Heart right ventricle (tissue), 16 donors: Measurements from ENCODE around the gene PCAT6. TPM values are rescaled to one million over a fixed set of nuclear protein-coding genes. Genes with fewer than 3 reads are reported as not detected.

Experiments
- ATAC-seq, 8 donors: fragments of 200-7000 bp; cut with Tn5 transposase; one replicate each; pipeline ENCODE4 v1.9.1; 2020; ENCODE audit warnings: mild to moderate bottlenecking in 8 of 8, moderate library complexity in 8 of 8, moderate number of reproducible peaks in 1 of 8
- DNase-seq, 2 donors: peaks; one replicate each; pipeline ENCODE4 v3.0.0-alpha.2; 2020
- H3K27ac ChIP-seq, 10 donors: fragments of 200-600 bp; sonication (generic) in 2 of 10; one replicate each; pipeline versions ENCODE4 v1.5.0 to v1.8.0; 2020 to 2022; ENCODE audit warnings: mild to moderate bottlenecking in 3 of 10
- H3K27me3 ChIP-seq, 7 donors: fragments of 200-600 bp; one replicate each; pipeline ENCODE4 v1.8.0; 2021 to 2022; ENCODE audit warnings: mild to moderate bottlenecking in 2 of 7
- H3K36me3 ChIP-seq, 9 donors: fragments of 200-600 bp; sonication (generic) in 1 of 9; one replicate each; pipeline versions ENCODE4 v1.5.0 to v1.8.0; 2020 to 2022; ENCODE audit warnings: mild to moderate bottlenecking in 2 of 9
- H3K4me1 ChIP-seq, 9 donors: fragments of 200-600 bp; sonication (generic) in 1 of 9; one replicate each; pipeline versions ENCODE4 v1.5.0 to v1.8.0; 2020 to 2022; ENCODE audit warnings: mild to moderate bottlenecking in 4 of 9
- H3K4me3 ChIP-seq, 10 donors: fragments of 200-600 bp; sonication (generic) in 2 of 10; one replicate each; pipeline versions ENCODE4 v1.5.0 to v1.8.0; 2020 to 2022; ENCODE audit warnings: mild to moderate bottlenecking in 7 of 10, moderate library complexity in 2 of 10
- H3K9me3 ChIP-seq, 11 donors: fragments of 200-600 bp in 10 of 11; sonication (generic) in 2 of 11; one replicate each; pipeline versions ENCODE4 v1.5.0 to v1.8.0; 2013 to 2022; ENCODE audit warnings: mild to moderate bottlenecking in 2 of 11, control low read depth in 1 of 11, moderate library complexity in 1 of 11
- CTCF ChIP-seq, 9 donors: fragments of 200-600 bp; sonication (generic) in 2 of 9; IDR thresholded peaks; one replicate each; pipeline versions ENCODE4 v1.5.0 to v1.8.0; 2021 to 2022; ENCODE audit warnings: antibody characterized with exemption in 9 of 9, mild to moderate bottlenecking in 5 of 9, moderate library complexity in 1 of 9
- WGBS, 2 donors: extraction: QIAGEN DNeasy Blood & Tissue Kit; methylation state at CpG; one replicate each; pipeline ENCODE4 v1.1.7; 2013; ENCODE audit warnings: inconsistent platforms in 1 of 2; 5-methylcytosine and 5-hydroxymethylcytosine counted together
- intact Hi-C, 10 donors: fragments of 100-400 bp; cut with DNase I; formaldehyde crosslinking; loops; one replicate each; pipeline versions ENCODE4 v1.11.1 to v1.14.2; 2022
- polyA plus RNA-seq, 2 donors: library from polyadenylated mRNA; stranded (reverse); fragments of 200-250 nt; gene quantifications; one replicate each; pipeline ENCODE4 v1.2.3, GENCODE V29; 2013
- total RNA-seq, 10 donors: library from RNA; stranded (reverse); fragmentation: NEBNext Ultra II Directional in 3 of 10; extraction: Animal tissue kit (Norgen Biotek cat#: 25700) in 3 of 10; gene quantifications; one replicate each; pipeline versions ENCODE4 v1.2.1 to v1.2.4, GENCODE V29; 2021 to 2023
- donor health status: Arrhythmogenic right ventricular cardiomyopathy.
- donor health status: ischemic (EF 13 %, LVEDD 7.1; RV severe dilation, severe dysfunction).
- donor health status: healthy with polysubstance abuse.
- donor health status: DM: no; HTN: yes; CAD: no.
- donor health status: DM: no; HTN: no; CAD: no.
- donor health status: ischemic (EF 25% LVEDD 6.9; RV normal size, moderate dysfunction).
- donor health status: ischemic (EF 25% LVEDD 5.7; RV mildly dilated, moderate dysfunction).
- donor health status: healthy.
- donor health status: DM: yes; HTN: yes; CAD: no.
- donor health status: Ischemic cardiomyopathy.
- donor health status: ischemic (EF 35%, LVEDD 5.7; RV mildly dilated, moderate dysfunction).
- donor health status: nonischemic (EF 11% LVEDD 7.7; RV severe dilation, severe dysfunction).
- donor health status: DM: yes; HTN: yes; CAD: no.
- donor health status: PGD.
- donor health status: ischemic (EF 29% LVEDD 5.4; RV normal size, mild dysfunction).
- donor health status: nonischemic (EF 23%, LVEDD 6.1; RV moderate dilation, normal function).

PCAT6 gene
- total and polyA plus RNA-seq, 12 donors: 0.41 to 2.3 (median 0.81) TPM; not detected in 1

GRCh38 chr1:202811296-202812175 is 782 bp downstream of the PCAT6 start:
- Histone ChIP-seq H3K27ac (peak overlapping the region in 7 of 10 donors; percentile 63 to 93 (median 86)), H3K27me3 (no peaks in the 10 kb centered on the region), H3K4me1 (peaks cover 4 to 35% (median 24%) of the 10 kb centered on the region in 9 donors), H3K9me3 (no peaks in the 10 kb centered on the region), H3K4me3 (peak overlapping the region; percentile 48 to 86 (median 76)), H3K36me3 (no peaks in the 10 kb centered on the region)
- DNase-seq (peak; percentile 12 to 22), ATAC-seq (peak in 2 of 8 donors; percentile 1 to 5)
- TF ChIP-seq CTCF (IDR thresholded peaks at IDR 0.05): no peak
- intact Hi-C loops: loop anchor here in 2 of 10 donors (2.0 to 5.0 kb wide), 2 partner anchors 76 to 77 kb away; partner anchors contain the start of gene RABIF (in 2 of the 2)
- 7 to 8% methylated on average over 43 of the region's 43 CpGs for WGBS, 2 donors

- no peak for ATAC-seq
- H3K4me3 ChIP-seq: no peak overlapping the region
- H3K27me3 ChIP-seq: no peaks in the 10 kb centered on the region
- H3K27ac ChIP-seq: no peak overlapping the region
- intact Hi-C loops: loop anchor here in 1 of 10 donors (5.0 kb wide), 1 partner anchor 75 kb away; the partner anchor contains the start of gene RABIF
- WGBS, 2 donors: 61 to 73% methylated on average over 9 of the region's 9 CpGs
- DNase-seq: no peak
- no peak for TF ChIP-seq CTCF (IDR thresholded peaks at IDR 0.05)
- peaks cover 4 to 29% (median 20%) of the 10 kb centered on the region in 9 donors for H3K4me1 ChIP-seq
- H3K36me3 ChIP-seq: no peaks in the 10 kb centered on the region
- no peaks in the 10 kb centered on the region for H3K9me3 ChIP-seq
Measured at GRCh38 chr1:202812176-202813026, 1.6 kb downstream of the PCAT6 start.

- H3K4me3 ChIP-seq: no peak overlapping the region
- H3K27me3 ChIP-seq: no peaks in the 10 kb centered on the region
- no peaks in the 10 kb centered on the region for H3K36me3 ChIP-seq
- WGBS, 2 donors: 86 to 88% methylated on average over 10 of the region's 10 CpGs
- no peak for DNase-seq
- H3K4me1 ChIP-seq: peaks cover 4 to 14% (median 10%) of the 10 kb centered on the region in 9 donors
- H3K27ac ChIP-seq: no peak overlapping the region
- ATAC-seq: no peak
- H3K9me3 ChIP-seq: no peaks in the 10 kb centered on the region
- no peak for TF ChIP-seq CTCF (IDR thresholded peaks at IDR 0.05)
- intact Hi-C loops: loop anchor here in 1 of 10 donors (5.0 kb wide), 1 partner anchor 42 kb away; no protein-coding TSS in a partner anchor
Measured at GRCh38 chr1:202815120-202815519, 4.4 kb downstream of the PCAT6 start.

DNA sequence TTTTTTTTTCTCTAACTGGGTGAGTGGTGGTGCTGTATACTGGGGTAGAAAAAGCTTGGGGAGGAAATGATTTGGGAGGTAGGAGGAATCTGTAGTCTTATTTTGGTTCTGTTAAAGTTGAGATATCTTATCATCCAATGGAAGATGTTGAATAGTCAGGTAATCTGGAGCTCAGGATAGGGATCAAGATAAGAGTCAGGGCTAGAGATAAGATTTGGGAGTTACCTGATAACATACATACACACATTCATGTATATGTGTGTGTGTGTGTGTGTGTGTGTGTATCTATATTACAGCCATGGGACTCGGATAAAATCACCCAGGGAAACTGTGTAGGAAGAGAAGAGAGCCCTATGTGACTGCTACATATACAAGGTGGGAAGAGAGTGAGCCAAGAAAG is 8.1 kb downstream of the PCAT6 start:
- Histone ChIP-seq H3K36me3 (no peaks in the 10 kb centered on the region), H3K4me3 (no peak overlapping the region), H3K4me1 (no peaks in the 10 kb centered on the region), H3K27me3 (peaks cover 0 to 5% (median 0%) of the 10 kb centered on the region in 7 donors), H3K27ac (no peak overlapping the region), H3K9me3 (no peaks in the 10 kb centered on the region)
- TF ChIP-seq CTCF (IDR thresholded peaks at IDR 0.05): no peak
- no peak for ATAC-seq
- DNase-seq: no peak
- intact Hi-C loops: loop anchor here in 1 of 10 donors (5.0 kb wide), 1 partner anchor 38 kb away; no protein-coding TSS in a partner anchor
- 72 to 77% methylated on average over 1 of the region's 1 CpG for WGBS, 2 donors
